Inflammatory macrophage (primary cell): ENCODE measurements around the gene OGFOD3.
"Not testable (repeated sequence)": the region's sequence is repeated elsewhere in the genome, so short reads cannot be mapped to it uniquely, and the experiment has no call there.

Source experiments
- DNase-seq, 2 donors: peaks; one replicate each; pipeline ENCODE4 v3.0.0-alpha.2; 2020 to 2022

Gene OGFOD3

GRCh38 chr17:82373072-82373452 is 45.3 kb downstream of the OGFOD3 start:
- not testable (repeated sequence) for DNase-seq

DNA sequence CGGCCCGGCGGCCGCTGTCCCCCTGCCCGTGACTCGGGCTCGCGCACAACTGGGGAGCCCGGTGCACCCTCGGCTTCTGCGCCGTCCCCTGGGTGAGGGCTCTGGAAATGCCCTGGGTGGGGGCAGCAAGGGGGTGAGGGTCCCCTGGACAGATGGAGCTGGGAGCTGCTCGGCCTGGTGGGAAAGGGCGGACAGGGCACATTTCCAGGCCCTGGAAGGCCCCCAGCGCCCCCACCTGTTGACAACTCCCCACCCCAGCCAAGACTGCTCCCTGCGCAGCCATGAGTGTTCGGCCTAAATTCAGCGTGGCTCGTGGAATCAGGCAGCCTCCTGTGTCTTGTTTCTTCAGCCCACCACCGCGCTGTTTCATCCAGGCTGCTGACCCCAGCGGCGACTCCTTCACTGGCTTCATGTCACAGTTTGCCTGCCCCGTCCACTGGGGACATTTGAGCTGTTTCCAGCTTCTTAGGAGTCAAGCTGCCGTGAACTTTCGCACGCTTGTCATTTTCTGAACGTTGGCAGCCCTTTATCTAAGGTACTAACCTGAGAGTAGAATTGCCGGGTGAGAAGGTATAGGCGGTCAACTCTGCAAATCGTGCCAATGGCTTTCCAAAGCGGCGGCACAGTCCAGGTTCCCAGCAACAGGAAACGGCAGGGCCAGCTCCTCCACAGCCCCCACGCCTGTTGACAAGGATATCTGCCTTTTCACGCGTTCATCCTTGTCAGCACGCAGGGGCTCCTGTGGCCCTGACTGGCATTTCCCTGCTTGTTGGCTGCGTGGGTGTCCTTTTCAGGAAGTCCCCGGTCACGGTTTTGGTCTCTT is 45.9 kb downstream of the OGFOD3 start:
- peak; percentile 63 to 85 for DNase-seq

GRCh38 chr17:82371333-82372248 is 46.8 kb downstream of the OGFOD3 start, which contains the start of gene UTS2R:
Gene UTS2R, plus strand, starts transcription at chr17:82371765. Its CDS starts 2,560 bp downstream, at chr17:82374325.
- DNase-seq, result no peak

- DNase-seq, result no peak
Measured at GRCh38 chr17:82370471-82371332, 47.7 kb downstream of the OGFOD3 start.

DNA sequence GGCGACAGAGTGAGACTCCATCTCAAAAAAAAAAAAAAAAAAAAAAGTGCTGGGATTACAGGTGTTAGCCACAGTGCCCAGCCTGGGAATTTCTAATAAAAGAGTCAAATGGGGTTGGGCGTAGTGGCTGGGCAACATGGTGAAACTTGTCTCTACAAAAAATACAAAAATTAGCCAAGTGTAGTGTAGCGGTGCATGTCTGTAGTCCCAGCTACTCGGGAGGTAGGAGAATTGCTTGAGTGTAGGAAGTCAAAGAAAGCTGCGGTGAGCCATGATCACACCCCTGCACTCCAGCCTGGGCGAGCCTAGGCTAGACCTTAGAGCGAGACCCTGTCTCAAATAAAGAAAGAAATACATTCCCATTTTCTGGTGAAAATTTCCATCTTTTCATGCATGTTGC is 49.2 kb downstream of the OGFOD3 start:
- DNase-seq, result no peak

GRCh38 chr17:82367724-82368524 is 50.5 kb downstream of the OGFOD3 start:
- DNase-seq, result no peak

- DNase-seq, result no peak
Measured at GRCh38 chr17:82366749-82367148, 51.6 kb downstream of the OGFOD3 start.

GRCh38 chr17:82365606-82366295 is 52.6 kb downstream of the OGFOD3 start:
- DNase-seq, result no peak

DNA sequence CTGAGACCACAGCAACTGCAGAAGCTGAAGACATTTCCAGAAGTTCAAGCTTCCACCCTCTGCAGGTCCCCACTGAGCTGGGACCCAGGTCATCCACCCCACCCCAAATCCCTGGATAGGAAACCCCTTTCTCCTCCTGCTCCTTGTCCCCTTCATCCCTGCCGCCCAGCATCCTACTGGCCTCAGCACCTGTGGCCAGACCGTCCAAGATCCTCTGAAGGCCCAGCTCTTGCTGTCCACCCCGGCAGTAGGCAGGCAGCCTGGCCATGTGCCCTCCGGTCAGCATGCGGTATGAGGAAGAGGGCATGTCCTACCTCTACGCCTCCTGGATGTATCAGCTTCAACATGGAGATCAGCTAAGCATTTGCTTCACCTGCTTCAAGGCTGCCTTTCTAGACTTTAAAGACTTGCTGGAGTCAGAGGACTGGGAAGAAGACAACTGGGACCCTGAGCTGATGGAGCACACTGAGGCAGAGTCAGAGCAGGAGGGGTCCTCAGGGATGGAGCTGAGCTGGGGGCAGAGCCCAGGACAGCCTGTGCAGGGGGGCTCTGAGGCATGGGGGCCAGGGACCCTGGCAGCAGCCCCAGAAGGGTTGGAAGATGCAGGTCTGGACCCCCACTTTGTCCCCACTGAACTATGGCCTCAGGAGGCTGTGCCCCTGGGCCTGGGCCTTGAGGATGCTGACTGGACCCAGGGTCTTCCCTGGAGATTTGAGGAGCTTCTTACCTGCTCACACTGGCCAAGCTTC is 56.3 kb downstream of the OGFOD3 start:
- no peak for DNase-seq

DNA sequence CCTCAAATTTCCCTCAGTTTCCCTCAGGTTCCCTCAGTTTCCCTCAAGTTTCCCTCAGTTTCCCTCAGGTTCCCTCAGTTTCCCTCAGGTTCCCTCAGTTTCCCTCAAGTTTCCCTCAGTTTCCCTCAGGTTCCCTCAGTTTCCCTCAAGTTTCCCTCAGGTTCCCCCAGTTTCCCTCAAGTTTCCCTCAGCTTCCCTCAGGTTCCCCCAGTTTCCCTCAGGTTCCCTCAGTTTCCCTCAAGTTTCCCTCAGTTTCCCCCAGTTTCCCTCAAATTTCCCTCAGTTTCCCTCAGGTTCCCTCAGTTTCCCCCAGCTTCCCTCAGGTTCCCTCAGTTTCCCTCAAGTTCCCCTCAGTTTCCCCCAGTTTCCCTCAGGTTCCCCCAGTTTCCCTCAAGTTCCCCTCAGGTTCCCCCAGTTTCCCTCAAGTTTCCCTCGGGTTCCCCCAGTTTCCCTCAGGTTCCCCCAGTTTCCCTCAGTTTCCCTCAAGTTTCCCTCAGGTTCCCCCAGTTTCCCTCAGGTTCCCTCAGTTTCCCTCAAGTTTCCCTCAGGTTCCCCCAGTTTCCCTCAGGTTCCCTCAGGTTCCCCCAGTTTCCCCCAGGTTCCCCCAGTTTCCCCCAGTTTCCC is 58.8 kb downstream of the OGFOD3 start:
- DNase-seq, result not testable (repeated sequence)

- no peak for DNase-seq
Measured at GRCh38 chr17:82358465-82359350, 59.7 kb downstream of the OGFOD3 start, which contains the start of gene TEX19. Gene TEX19, plus strand, starts transcription at chr17:82359247. Its CDS starts 2,904 bp downstream, at chr17:82362151.

GRCh38 chr17:82357394-82357793 is 61.0 kb downstream of the OGFOD3 start:
- no peak for DNase-seq

GRCh38 chr17:82356845-82357355 is 61.5 kb downstream of the OGFOD3 start:
- no peak for DNase-seq

DNA sequence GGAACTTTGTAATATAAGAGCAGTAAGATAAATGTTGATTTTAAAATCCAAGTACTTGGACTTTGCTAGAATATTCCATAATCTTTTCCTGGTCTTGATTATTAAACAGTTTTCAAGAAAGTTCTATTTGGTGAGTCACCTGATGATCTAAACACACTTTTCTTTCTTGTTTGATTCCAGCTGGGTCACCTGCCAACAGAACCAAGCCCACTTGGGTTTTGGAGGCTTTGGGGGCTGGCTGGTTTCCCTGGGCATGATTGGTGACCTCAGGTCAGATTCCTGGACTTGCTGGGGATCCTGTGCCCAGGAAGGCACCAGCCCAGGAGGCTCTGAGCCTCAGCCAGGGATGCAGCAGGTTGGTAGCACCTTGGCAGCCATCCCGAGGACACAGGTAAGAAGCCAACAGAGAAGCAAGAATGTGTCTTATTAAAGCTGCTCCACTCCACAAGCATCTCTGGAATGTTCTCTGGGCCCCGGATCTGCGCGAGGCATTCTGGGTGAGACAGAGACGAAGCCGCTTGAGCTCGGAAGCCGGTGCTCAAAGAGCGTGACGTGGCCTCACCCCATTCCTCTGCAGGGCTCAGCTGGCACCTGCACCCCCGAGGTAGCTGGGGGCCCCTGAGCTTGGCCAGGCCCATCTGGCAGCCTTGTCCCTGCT is 62.5 kb downstream of the OGFOD3 start:
- DNase-seq, result no peak

DNA sequence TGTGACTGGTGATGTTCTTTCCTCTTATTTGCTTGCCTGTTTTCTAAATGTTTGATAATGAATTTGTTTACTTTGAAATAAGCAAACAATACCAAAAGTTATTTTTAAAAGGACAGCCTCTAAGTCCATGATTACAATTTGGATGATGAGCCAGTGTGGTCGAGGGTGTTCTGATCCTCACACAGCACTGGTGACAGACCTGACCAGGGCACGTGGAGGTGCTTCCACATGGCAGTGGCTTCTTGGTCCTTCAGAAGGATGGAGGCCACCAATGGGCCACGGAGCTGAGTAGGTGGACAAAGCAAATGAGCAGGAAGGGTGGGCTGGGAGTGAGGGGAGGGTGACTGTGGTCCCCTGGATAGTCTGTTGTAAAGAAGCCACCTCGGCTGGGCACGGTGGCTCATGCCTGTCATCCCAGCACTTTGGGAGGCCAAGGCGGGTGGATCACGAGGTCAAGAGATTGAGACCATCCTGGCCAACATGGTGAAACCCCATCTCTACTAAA is 63.5 kb downstream of the OGFOD3 start:
- no peak for DNase-seq

DNA sequence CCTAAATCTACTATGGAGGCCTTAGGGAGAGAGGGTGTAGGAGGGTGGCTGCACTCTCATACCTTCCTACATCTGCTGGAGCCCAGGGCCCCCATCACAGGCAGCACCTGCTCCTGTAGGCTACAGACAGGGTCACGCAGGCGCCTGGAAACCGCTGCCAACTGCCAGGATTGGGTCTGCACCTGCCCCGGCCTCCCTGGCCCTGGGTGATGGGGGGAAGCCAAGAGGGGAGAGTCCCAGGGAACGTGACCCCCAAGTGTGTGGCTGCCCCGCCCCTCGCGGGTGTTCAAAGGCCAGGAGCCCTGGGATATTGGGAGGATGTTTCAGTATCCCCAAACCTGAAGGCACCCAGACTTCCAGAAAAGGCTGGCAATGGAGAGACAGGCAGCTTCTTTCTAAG is 64.9 kb downstream of the OGFOD3 start:
- DNase-seq, result no peak

GRCh38 chr17:82351713-82352488 is 66.5 kb downstream of the OGFOD3 start:
- DNase-seq, result peak; percentile 85 to 88
